Mesenchymal stem cell (in vitro differentiated cells and primary cell): Measurements from ENCODE around the gene HIGD1A.

ENCODE experiments used
- DNase-seq: peaks from one replicate; pipeline ENCODE4 v3.0.0-alpha.2; 2013
- H2AFZ ChIP-seq: one replicate; pipeline ENCODE4 v1.6.1; 2013; ENCODE audit warnings: low read depth, mild to moderate bottlenecking, control low read depth, inconsistent platforms, low read length, moderate library complexity
- H2AK5ac ChIP-seq: 2 replicates; pipeline ENCODE4 v1.6.1; 2013; ENCODE audit warnings: low read length, moderate library complexity, mild to moderate bottlenecking, inconsistent platforms; ENCODE audit not compliant: severe bottlenecking
- H2BK120ac ChIP-seq: one replicate; pipeline ENCODE4 v1.6.1; 2013; ENCODE audit warnings: low read depth, mild to moderate bottlenecking, inconsistent platforms, low read length, moderate library complexity
- H2BK12ac ChIP-seq, 2 experiments: one replicate each; pipeline ENCODE4 v1.6.1; 2013; ENCODE audit warnings: inconsistent platforms in 2 of 2, low read length in 2 of 2, mild to moderate bottlenecking in 2 of 2, moderate library complexity in 2 of 2, control low read depth in 1 of 2
- H2BK15ac ChIP-seq: one replicate; pipeline ENCODE4 v1.6.1; 2013; ENCODE audit warnings: mild to moderate bottlenecking, low read depth, inconsistent platforms; ENCODE audit not compliant: poor library complexity, severe bottlenecking
- H2BK5ac ChIP-seq: 2 replicates; pipeline ENCODE4 v1.6.1; 2013; ENCODE audit warnings: low read depth, mild to moderate bottlenecking, low read length, control low read depth, inconsistent platforms; ENCODE audit not compliant: poor library complexity, severe bottlenecking
- H3K14ac ChIP-seq, 2 experiments: one replicate each; pipeline ENCODE4 v1.6.1; 2013; ENCODE audit warnings: inconsistent platforms in 2 of 2, low read length in 2 of 2, control low read depth in 1 of 2, mild to moderate bottlenecking in 1 of 2, moderate library complexity in 1 of 2
- H3K18ac ChIP-seq, 2 experiments: one replicate each; pipeline ENCODE4 v1.6.1; 2013; ENCODE audit warnings: inconsistent platforms in 2 of 2, low read length in 2 of 2, control low read depth in 1 of 2, low read depth in 1 of 2, mild to moderate bottlenecking in 1 of 2
- H3K23ac ChIP-seq, 2 experiments: one replicate each; pipeline ENCODE4 v1.6.1; 2013; ENCODE audit warnings: inconsistent platforms in 2 of 2, low read length in 2 of 2, mild to moderate bottlenecking in 2 of 2, moderate library complexity in 2 of 2, control low read depth in 1 of 2
- H3K27ac ChIP-seq: 2 replicates; pipeline ENCODE4 v1.5.1; 2013; ENCODE audit warnings: mild to moderate bottlenecking, moderate library complexity, low read length, control low read depth, inconsistent platforms; ENCODE audit not compliant: poor library complexity, severe bottlenecking
- H3K27me3 ChIP-seq, 2 experiments: 2 replicates each; pipeline versions ENCODE4 v1.6.1 to v1.7.0; 2013; ENCODE audit warnings: low read length in 2 of 2, mild to moderate bottlenecking in 2 of 2, moderate library complexity in 2 of 2, control low read depth in 1 of 2, inconsistent platforms in 1 of 2; ENCODE audit not compliant: control insufficient read depth in 1 of 2, insufficient read depth in 1 of 2
- H3K36me3 ChIP-seq, 2 experiments: 2 replicates each; pipeline versions ENCODE4 v1.6.1 to v1.7.0; 2013; ENCODE audit warnings: low read length in 2 of 2, control low read depth in 1 of 2, inconsistent platforms in 1 of 2, low read depth in 1 of 2, mild to moderate bottlenecking in 1 of 2; ENCODE audit not compliant: insufficient read depth in 2 of 2, control insufficient read depth in 1 of 2
- H3K4ac ChIP-seq, 2 experiments: one replicate each; pipeline ENCODE4 v1.6.1; 2013; ENCODE audit warnings: inconsistent platforms in 2 of 2, low read length in 2 of 2, mild to moderate bottlenecking in 2 of 2, moderate library complexity in 2 of 2, control low read depth in 1 of 2, low read depth in 1 of 2
- H3K4me1 ChIP-seq: 2 replicates; pipeline ENCODE4 v1.6.1; 2013; ENCODE audit warnings: low read depth, low read length, control low read depth; ENCODE audit not compliant: control insufficient read depth, insufficient read depth
- H3K4me2 ChIP-seq: 2 replicates; pipeline ENCODE4 v1.6.1; 2013; ENCODE audit warnings: low read length, mild to moderate bottlenecking, inconsistent platforms; ENCODE audit not compliant: poor library complexity, severe bottlenecking
- H3K4me3 ChIP-seq, 2 experiments: 2 replicates each; pipeline versions ENCODE4 v1.5.1 to v1.7.0; 2013; ENCODE audit warnings: low read length in 2 of 2, mild to moderate bottlenecking in 2 of 2, control low read depth in 1 of 2, low read depth in 1 of 2; ENCODE audit not compliant: insufficient read depth in 1 of 2
- H3K79me1 ChIP-seq: replicated peaks from 2 replicates; pipeline ENCODE4 v1.6.1; 2013; ENCODE audit warnings: mild to moderate bottlenecking, control low read depth, low read length, inconsistent platforms; ENCODE audit not compliant: poor library complexity, severe bottlenecking
- H3K9ac ChIP-seq: 2 replicates; pipeline ENCODE4 v1.7.0; 2013; ENCODE audit warnings: mild to moderate bottlenecking, low read length, moderate library complexity
- H3K9me3 ChIP-seq: 2 replicates; pipeline ENCODE4 v1.7.0; 2013; ENCODE audit warnings: mild to moderate bottlenecking, low read length; ENCODE audit not compliant: control insufficient read depth
- H4K8ac ChIP-seq: one replicate; pipeline ENCODE4 v1.6.1; 2013; ENCODE audit warnings: inconsistent platforms, mild to moderate bottlenecking, low read length, moderate library complexity
- H4K91ac ChIP-seq: one replicate; pipeline ENCODE4 v1.6.1; 2013; ENCODE audit warnings: mild to moderate bottlenecking, low read length, inconsistent platforms
- WGBS: methylation state at CpG from one replicate; pipeline ENCODE4 v1.1.7; 2013; ENCODE audit warnings: mixed read lengths; 5-methylcytosine and 5-hydroxymethylcytosine counted together

HIGD1A gene

DNA sequence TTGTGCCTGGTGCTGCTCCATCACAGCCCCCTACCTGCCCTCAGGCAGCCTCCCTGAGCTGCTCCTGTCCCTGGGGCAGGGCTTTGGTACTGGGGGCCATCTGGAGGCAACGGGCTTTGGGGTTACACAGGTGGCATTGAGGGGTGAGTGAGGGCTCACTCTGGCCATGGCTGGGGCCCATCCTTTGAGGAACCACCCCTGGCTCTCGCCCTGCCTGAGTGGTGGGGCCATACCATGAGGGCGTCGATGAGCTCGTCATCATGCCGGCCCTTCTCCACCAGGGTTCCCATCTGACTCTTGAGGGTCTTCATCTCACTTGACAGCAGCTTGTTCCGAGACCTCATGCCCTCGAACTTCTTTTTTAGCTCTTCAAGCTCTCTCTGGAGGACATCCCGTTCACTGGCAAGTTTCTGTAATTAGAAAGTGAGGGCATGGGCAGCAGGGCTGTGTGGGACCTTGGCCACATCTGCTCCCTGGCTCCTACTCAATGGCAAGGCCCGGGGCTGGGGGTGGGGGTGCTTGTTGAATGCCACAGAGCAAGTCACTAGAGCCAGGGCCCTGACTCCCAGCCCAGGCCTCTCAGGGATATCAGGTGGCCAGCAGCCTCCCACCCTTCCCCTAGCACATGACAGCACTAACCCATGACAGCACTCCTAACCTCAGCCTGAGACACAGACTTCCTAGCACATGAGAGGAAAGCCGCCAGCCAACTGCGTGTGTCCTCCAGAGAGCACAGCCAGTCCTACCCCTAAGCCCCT, 64.7 kb downstream of the HIGD1A start:
- Histone ChIP-seq H3K14ac (no peak overlapping the region), H2AFZ (no peak overlapping the region), H2BK12ac (no peak overlapping the region), H3K23ac (peak overlapping the region in 1 of 2 experiments; percentile 79), H3K4me1 (no peaks in the 10 kb centered on the region), H2BK5ac (no peak overlapping the region), H3K9me3 (no peaks in the 10 kb centered on the region), H3K4me3 (no peak overlapping the region), H2AK5ac (no peak overlapping the region), H2BK15ac (no peak overlapping the region), H3K4ac (no peak overlapping the region), H3K27me3 (peaks cover 11 to 22% of the 10 kb centered on the region in 2 experiments), H3K79me1 (no peaks in the 10 kb centered on the region), H4K91ac (no peak overlapping the region), H3K18ac (no peak overlapping the region), H3K9ac (no peak overlapping the region), H4K8ac (no peak overlapping the region), H3K27ac (no peak overlapping the region), H2BK120ac (no peak overlapping the region), H3K36me3 (no peaks in the 10 kb centered on the region), H3K4me2 (no peak overlapping the region)
- 88% methylated on average over 12 of the region's 12 CpGs for WGBS
- DNase-seq = no peak

DNA sequence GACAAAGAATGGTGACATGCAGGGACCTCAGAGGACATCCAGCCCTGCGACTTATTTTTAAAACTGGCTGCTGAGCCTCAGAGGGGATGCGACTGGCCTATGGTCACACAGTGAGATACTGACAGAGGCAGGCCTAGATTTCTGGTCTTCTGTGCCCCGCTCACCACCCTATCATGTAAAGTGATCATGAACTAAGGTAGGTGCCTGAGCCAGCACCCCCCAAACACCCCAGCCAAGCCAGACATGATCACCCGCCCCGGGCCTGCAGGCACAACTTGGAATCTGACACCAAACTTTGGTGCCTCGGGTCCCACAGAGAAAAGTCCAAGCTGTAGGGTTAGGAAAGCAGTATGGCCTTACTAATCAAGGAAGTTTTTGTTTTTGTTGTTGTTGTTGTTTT, 67.8 kb downstream of the HIGD1A start:
- no peak for DNase-seq
- H2BK5ac ChIP-seq = no peak overlapping the region
- no peak overlapping the region for H3K14ac ChIP-seq
- no peaks in the 10 kb centered on the region for H3K79me1 ChIP-seq
- H3K27me3 ChIP-seq = peaks cover 14 to 30% of the 10 kb centered on the region in 2 experiments
- H3K4ac ChIP-seq = no peak overlapping the region
- no peak overlapping the region for H2BK15ac ChIP-seq
- H3K9me3 ChIP-seq = no peaks in the 10 kb centered on the region
- H2BK12ac ChIP-seq = no peak overlapping the region
- H4K8ac ChIP-seq = no peak overlapping the region
- H4K91ac ChIP-seq = no peak overlapping the region
- no peak overlapping the region for H3K23ac ChIP-seq
- no peak overlapping the region for H2AFZ ChIP-seq
- H3K4me2 ChIP-seq = no peak overlapping the region
- no peak overlapping the region for H2AK5ac ChIP-seq
- no peak overlapping the region for H3K18ac ChIP-seq
- H2BK120ac ChIP-seq = no peak overlapping the region
- no peak overlapping the region for H3K27ac ChIP-seq
- H3K4me1 ChIP-seq = no peaks in the 10 kb centered on the region
- H3K36me3 ChIP-seq = no peaks in the 10 kb centered on the region
- H3K9ac ChIP-seq = no peak overlapping the region
- 83% methylated on average over 6 of the region's 6 CpGs for WGBS
- no peak overlapping the region for H3K4me3 ChIP-seq

DNA sequence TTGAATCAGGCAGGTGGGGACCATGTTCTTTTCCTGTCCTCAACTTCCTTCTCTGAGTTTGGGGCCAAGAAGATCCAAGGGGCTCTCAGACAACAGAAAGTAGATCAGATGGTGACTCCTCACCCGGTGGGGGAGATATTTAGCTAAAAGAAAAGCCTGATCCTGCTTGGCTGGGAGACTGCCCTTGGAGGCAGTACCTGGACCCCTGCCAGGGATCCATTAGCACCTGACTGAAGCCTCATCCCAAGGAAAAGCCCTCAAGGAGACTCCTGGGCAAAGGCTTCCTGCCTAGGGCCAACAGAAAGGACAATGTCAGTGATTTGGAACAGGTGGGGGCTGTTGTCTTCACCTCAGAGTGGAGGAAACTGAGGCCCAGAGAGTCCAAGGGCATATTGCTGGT, 68.2 kb downstream of the HIGD1A start:
- Histone ChIP-seq H3K4me1 (no peaks in the 10 kb centered on the region), H3K9me3 (no peaks in the 10 kb centered on the region), H3K4ac (no peak overlapping the region), H2BK5ac (no peak overlapping the region), H3K9ac (no peak overlapping the region), H3K36me3 (no peaks in the 10 kb centered on the region), H3K27me3 (peaks cover 17 to 30% of the 10 kb centered on the region in 2 experiments), H3K23ac (no peak overlapping the region), H4K91ac (no peak overlapping the region), H3K27ac (no peak overlapping the region), H3K4me3 (no peak overlapping the region), H2BK120ac (no peak overlapping the region), H3K79me1 (no peaks in the 10 kb centered on the region), H2AFZ (no peak overlapping the region), H2BK12ac (no peak overlapping the region), H2BK15ac (no peak overlapping the region), H3K14ac (no peak overlapping the region), H4K8ac (no peak overlapping the region), H3K4me2 (no peak overlapping the region), H2AK5ac (no peak overlapping the region), H3K18ac (no peak overlapping the region)
- 27% methylated on average over 1 of the region's 1 CpG for WGBS
- DNase-seq = no peak

DNA sequence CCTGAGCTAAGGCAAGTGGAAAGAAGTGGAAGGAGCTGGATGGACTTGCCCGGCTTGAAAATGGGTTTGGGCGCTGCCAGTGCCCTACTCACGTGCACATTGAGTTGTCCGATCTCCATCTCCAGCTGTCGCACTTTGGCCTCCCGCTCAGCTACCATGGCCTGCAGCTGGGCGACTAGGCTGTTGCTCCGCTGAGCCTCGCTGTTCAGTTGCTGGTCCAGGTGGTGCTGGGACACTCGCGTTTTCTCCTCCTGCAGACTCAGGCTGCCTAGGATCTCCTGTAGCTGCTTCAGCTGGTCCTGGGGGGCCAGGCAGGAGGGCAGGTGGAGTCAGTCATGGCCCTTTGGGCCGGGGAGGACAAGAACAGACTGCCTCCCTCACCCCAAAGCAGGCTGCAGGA, 68.7 kb downstream of the HIGD1A start:
- Histone ChIP-seq H3K27me3 (peaks cover 17 to 30% of the 10 kb centered on the region in 2 experiments), H3K18ac (no peak overlapping the region), H3K4me2 (no peak overlapping the region), H4K8ac (no peak overlapping the region), H3K36me3 (no peaks in the 10 kb centered on the region), H2BK12ac (no peak overlapping the region), H2AFZ (no peak overlapping the region), H3K4me3 (no peak overlapping the region), H4K91ac (no peak overlapping the region), H2AK5ac (no peak overlapping the region), H3K27ac (no peak overlapping the region), H3K14ac (no peak overlapping the region), H3K23ac (no peak overlapping the region), H2BK5ac (no peak overlapping the region), H3K79me1 (no peaks in the 10 kb centered on the region), H3K4me1 (no peaks in the 10 kb centered on the region), H3K9ac (no peak overlapping the region), H3K4ac (no peak overlapping the region), H3K9me3 (no peaks in the 10 kb centered on the region), H2BK120ac (no peak overlapping the region), H2BK15ac (no peak overlapping the region)
- no peak for DNase-seq
- WGBS = 95% methylated on average over 12 of the region's 12 CpGs
